GM19438 (cell line): ENCODE results near the gene DGKB.
"Not testable (repeated sequence)": the region's sequence is repeated elsewhere in the genome, so short reads cannot be mapped to it uniquely, and the experiment has no call there.

ENCODE experiments used
- ATAC-seq: cut with Tn5 transposase; IDR thresholded peaks from one replicate; pipeline ENCODE4 v1.9.1; 2021; ENCODE audit warnings: low read depth; ENCODE audit not compliant: unreplicated experiment

Gene DGKB

DNA sequence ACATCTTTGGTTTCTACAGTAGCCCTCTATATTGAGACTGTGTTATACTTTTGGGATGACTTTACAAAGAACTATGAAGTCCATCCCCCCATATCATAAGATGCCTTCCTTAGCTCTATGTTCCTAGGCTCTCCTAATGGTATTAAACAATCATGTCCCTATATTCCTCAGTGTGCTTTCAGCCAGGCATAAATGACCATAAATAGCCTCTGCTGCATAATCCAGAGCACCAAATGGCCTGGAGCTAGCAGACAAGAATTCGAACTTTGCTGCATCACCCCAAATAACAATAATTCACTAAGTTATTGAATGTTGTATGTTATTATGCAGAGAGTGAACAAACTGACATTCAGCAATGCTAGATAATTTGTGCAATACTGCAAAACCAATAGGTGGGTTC, 405.2 kb downstream of the DGKB start:
- ATAC-seq = no peak

DNA sequence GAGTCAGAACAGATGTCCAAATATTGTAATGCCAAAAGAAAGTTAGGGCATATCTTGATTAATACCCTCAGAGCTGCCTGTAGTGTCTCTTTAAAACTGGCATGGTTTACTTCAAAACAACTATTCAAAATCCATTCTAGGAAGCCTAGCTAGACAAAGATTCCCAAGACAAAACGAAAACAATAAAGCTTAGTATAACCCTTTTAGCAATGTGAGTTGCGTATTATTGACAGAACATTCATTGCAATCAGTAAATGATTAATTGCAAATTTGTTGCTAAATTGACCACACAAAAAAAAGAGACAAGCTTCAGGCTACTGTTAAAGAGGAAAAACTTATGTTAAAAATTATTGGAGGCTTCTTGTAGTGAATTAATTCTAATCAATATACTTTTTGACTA, 406.9 kb downstream of the DGKB start:
- no peak for ATAC-seq

DNA sequence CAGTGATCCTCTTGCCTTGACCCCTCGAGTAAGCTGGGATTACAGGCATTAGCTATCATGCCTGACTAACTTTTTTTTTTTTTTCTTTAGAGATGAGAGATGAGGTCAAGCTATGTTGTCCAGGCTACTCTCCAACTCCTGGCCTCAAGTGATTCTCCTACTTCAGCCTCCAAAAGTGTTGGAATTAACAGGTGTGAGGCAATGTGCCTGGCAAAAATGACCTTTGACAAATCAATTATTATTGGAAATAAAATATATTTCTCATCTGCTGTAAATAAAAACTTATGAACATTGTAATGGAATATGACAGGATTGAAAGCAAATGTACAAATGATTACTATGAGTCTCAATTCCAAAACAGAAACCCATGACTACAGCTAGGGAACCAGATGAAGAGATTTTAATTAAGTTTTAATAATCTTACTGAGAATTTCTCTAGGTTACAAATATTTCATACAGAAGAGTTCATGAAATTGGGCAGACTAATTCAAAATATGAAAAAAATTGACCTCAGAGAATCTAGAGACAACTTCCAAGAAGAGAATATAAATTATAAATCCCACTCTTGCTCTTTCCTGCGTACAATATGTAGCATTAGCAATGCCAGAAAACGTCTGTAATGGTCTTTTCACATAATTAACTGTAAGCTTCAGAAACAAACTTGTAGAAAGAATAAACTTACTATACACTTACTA, 414.7 kb downstream of the DGKB start:
- no peak for ATAC-seq

DNA sequence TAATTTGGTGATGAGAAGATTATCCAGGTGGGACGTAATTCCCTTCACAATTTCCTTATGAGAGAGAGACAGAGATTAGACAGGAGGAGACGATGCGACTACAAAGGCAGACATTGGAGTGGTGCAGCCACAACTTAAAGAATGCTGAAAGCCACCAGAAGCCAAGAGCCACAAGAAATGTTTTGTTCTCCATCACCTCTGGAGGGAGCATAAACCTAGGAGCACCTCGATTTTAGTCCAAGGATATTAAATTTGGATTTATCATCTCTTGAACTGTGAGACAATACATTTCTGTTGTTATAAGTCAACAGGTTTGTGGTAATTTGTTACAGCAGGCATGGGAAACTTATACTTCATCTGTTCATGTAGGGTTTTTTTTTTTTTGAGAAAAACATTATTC, 418.9 kb downstream of the DGKB start:
- ATAC-seq = no peak

DNA sequence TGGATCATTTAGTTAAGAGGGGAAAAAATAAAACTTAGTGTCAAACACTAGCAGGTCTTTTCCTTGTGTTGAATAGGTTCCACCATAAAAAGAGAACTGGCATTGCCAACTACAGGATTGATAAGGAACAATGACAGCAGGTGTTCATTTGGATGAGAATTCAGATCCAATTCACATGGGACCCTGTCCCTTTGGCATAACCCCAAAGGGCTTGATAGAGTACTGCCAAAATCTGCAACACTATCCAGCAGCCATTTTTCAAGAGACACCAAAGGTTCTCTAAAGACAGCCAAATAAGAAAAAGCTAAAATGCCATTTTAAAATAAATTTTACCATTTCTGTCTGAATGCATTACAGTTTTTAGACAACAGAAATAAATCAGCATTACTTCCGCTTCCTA, 422.3 kb downstream of the DGKB start:
- no peak for ATAC-seq

DNA sequence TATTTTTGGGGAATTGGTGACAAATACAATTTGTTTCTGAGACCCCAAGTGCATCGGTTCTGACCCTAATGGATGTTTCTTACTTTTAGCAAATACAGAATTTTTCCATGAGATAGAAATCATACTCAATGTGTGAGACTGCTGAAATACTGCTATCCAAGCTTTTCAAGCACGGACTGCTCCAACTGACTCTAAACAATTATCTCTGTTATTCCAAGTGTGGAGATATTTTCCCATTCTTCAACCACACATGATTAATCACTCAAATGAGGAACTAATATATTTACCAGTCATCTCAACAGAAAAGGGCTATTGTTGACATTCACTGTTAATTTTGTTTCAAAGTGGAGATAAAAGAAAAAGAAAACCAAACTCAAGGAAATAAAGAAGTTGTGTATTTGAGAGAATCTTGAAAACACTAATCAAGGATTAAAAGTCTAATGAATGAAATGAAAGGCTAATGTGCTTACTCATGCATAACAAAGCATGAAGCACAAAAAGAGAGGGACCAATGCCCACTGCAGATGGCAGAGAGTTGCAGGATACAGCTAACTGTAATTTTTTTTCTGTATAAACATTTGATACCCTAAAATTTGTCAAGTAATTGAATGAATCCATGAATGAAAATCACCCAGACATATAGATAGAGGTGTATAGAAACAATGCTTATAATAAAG, 423.6 kb downstream of the DGKB start:
- no peak for ATAC-seq

DNA sequence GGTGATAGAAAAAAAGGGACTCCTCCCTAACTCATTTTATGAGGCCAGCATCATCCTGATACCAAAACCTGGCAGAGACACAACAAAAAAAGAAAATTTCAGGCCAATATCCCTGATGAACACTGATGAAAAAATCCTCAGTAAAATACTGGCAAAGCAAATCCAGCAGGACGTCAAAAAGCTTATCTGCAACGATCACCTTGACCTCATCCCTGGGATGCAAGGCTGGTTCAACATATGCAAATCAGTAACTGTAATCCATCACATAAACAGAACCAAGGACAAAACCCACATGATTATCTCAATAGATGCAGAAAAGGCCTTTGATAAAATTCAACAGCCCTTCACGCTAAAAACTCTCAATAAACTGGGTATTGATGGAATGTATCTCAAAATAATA, 440.8 kb downstream of the DGKB start:
- ATAC-seq = not testable (repeated sequence)

DNA sequence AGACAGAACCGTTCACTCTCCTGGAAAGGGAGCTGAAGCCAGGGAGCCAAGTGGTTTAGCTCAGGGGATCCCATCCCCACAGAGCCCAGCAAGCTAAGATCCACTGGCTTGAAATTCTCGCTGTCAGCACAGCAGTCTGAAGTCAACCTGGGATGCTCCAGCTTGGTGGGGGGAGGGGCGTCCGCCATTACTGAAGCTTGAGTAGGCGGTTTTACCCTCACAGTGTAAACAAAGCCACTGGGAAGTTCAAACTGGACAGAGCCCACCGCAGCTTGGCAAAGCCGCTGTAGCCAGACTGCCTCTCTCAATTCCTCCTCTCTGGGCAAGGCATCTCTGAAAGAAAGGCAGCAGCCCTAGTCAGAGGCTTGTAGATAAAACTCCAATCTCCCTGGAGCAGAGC, 443.7 kb downstream of the DGKB start:
- ATAC-seq = not testable (repeated sequence)

DNA sequence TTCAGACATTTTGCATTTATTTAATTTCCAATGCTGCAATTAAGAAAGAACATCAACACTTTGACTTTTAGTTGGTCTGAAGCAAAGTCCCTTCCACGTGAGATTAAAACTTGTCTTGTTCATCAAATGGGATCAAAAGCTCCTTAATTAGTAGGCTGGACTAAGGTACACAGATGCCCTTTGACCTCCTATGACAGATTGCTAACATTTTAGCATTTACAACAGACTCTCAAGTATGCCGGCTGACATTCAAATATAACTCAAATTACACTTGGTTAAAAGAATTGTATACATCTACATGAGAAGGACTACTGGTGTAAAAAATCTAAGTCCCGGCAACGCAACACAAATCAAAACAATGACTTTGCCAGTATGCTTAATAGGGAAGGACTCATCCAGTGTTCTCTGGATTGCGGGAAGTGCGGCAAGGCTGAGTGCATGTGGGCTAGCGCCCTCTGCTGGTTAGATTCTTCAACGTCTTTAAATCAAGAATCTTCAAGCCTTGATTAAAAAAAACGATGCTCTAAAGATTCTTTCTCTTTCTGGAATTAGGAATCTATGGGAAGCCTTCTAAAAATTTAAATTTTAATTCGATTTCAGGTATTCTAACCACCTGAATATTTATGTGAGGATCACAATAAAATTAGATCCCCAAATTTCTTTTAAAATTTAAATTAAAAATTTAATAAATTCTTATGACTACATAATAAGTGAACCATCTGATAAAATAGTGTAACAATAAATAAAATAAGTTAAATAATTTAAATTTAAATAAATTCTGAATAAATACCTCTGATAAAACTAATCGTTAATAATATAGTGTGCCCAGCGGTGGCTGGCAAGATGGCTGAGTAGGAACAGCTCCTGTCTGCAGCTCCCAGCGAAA, 444.7 kb downstream of the DGKB start:
- ATAC-seq = no peak

DNA sequence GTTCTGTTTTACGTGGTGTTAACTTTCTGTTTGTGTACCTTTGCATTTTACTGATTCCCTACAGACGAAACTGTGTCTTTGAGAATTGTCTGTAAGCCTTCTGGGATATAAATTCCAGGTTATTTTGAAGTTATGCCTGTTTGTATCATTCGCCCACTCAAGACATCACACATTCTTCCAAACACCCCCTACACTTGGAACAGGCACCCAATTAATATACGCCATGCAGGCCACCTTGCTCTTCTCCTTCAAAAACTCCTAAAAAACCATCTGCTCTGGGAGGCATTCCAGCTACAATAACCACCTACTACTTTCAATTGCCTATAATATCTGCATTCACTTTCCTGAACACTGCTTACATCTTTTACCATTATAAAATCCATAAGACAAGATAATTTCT, 453.3 kb downstream of the DGKB start:
- ATAC-seq = no peak

DNA sequence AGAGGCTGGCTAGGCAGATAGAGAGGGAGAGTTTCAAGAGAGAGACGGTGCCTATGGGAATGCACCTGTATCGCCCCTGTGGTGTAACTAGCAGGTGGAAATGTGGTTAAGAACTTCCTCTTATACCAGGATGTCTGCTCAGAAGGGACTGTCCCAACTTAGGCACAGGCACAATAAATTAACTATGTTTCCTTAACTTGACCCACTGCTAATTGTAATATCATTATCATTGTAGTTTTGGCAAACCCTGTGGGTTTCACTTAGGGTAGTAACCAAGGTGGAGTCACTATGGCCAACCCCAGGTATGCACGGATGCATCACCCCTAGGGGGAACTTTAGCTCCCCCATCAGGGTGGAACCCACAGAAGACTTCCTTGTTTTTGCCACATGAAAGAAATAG, 455.7 kb downstream of the DGKB start:
- peak; percentile 60 for ATAC-seq

DNA sequence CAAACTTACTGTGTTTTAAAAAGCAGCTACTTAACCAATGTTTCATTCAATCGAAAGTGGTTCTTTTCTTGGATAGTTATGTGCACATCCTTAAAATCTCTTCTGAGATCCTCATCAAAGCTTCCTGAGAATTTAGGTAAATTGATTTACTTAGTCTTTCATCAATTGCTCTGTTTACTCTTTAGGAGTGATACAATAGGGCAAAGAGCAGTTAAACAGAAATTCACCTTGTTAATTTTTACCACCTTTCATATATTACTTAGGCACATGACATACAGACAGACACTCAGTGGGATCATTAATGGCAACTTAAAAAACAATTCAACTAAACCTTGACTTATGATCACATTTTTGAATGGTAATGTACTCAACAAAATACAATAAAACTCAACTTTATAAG, 456.3 kb downstream of the DGKB start:
- ATAC-seq = peak; percentile 21

DNA sequence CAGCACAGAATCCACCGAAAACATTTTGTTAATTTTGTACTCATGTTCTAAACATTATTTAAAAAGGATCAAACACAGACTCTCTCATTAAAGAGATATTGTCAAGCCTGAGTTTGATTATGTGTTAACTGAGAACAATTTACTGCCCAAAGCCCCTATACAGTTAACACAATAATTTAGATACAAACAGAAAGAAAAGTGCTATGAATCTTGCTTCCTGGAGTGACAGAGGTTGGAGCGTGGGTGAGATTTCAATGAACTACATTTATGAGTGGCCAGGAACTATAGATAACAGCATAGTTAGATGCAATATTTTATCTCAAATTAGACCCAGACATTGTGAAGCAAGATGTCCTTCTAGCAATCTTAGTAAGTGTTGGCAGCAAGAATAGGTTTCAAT, 464.2 kb downstream of the DGKB start:
- ATAC-seq = no peak

DNA sequence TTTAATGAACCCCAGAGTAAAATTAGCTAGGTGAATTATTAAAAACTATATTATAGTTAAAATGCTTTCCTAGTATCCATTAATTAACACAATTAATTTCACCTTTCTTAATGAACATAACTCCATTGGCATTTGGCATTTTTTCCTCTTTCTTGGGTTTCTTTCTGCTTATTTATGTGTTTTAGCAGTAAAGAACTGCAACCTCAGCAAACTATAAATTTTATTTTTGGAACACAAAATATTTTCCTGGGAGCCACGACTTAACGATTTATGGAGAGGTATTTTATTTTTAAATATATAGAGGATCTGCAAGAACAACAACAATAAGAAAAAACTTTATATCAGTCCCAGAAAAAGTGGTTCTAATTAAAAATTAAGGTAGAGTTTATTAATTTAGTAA, 465.7 kb downstream of the DGKB start:
- ATAC-seq = no peak

DNA sequence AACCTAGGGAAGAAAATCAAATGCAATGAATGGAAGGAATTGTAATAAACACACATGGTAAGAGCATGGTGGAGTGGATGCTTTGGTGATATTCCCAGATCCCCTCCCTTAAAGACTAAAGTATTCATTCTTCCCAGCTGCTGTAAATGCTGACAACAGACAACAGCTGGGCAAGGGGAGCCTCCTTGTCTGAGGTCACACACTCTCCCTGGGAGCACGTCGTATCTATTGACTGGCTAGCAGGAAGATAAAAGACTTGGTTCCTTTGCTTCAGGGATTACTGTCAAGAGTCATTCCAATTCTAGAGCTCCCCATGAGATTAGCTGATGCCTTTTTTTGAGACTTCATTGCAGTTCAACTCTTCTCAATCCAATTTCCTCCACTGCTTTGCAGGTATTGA, 469.6 kb downstream of the DGKB start:
- no peak for ATAC-seq

DNA sequence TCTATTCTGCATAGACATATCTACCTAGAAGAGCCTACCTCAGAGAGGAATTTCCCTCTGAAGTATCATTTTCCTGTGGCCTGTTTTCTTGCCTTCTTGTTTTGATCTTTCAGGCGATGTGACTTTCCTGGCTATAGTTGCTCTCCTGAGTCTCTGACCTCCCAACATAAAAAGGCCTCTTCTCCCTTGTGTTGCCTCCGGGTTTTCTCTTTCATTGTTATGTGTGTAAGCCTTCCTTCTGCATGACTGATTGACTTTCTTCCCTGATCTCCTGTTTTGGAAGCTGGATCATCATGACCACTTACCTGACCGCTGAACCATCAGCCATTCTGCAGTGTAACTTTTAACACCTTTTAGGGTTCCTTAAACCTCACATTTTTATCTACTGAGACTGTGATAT, 471.6 kb downstream of the DGKB start:
- no peak for ATAC-seq

DNA sequence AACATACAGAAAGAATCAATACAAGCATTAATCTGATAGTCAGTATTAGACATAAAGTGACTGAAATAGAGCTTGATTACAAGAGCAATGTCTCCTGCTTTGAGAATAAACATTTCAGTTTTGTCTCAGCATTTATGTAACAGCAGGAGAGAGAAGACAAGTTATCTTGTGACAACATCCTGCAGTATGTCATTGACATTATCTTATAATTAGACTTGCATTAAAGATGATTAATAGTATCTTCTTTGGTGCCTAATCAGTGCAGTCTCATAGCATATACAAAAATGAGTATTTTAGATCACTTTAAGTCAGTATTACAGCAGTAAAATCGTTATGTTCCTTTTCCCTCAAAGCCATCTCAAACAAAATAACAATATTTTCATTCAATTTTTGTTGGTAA, 477.0 kb downstream of the DGKB start:
- ATAC-seq = no peak

DNA sequence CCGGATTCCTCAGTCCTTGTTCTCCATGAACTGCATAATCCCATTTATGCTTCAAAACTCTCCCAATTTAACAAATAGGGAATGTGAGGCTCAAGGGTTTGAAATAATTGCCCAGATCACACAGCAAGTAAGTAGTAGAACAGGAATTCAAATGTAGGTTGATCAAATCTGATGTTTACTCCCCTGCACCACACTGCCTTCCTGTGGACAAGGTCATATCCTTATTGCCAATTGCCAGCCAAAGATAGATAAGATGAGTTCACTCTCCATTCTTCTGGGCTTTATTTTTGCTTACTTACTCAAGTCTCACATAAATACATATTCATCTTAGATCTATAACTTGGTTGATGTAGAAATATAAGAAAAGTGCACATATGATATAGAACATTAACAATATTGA, 477.9 kb downstream of the DGKB start:
- no peak for ATAC-seq

DNA sequence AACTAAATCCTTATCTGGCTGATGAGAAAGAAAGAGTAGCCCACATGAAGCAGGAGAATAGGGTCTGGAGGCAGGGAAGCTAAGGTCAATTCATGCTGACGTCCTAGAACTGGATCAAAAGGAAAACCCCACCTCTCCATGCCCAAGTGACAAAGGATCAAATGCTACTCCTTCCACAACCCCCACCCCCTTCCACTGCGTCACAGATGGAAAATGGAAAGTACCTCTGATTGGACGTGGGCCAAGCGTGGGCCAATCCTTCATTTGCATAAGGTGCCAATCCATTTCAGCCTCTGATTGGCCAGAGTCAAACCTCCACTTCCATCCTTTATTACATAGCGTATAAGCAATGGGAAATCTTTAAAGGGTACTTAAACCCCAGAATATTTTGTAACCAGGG, 481.8 kb downstream of the DGKB start:
- ATAC-seq = no peak

DNA sequence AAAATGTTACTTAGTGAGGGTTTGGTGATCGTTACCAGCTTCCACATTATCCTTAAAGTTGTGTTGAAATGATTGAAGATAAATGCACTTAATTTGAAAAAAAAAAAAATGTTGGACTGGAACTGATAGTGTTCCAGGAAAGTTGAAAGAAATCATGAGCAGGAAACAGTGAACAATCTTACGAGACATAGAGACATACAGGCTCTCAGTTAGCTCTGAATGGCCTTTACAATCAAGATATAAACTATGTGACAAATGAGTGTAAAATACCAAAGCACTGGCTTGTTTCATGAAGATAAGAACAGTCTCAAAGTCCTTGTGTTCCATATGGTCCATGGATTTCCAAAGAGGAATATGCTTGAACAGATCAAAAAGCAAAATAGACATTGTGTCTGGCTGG, 483.0 kb downstream of the DGKB start:
- ATAC-seq = no peak

DNA sequence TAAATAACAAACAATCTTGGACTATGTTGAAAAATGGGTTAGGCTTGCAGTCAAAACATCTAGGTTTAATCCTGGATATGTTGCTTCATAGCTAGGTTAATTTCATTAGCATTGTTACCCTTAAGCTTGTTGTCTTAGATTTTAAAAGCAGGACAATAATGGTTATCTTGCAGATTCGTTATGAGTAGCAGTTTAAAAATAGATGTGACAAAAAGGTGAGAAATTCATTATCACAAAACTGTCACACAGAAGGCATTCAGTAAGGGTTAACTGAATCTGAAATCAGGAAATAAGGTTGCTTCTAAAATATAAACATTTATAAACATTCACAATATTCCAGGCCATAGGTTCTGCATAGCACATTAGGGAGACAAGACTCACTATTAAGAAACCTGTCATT, 483.9 kb downstream of the DGKB start:
- ATAC-seq = no peak
